K562 (cell line): Measurements from ENCODE around the gene ITSN1.

Experiments
- EZH2 ChIP-seq: IDR thresholded peaks from 2 replicates; pipeline ENCODE4 v1.6.1; 2012; ENCODE audit warnings: low read depth, mild to moderate bottlenecking, inconsistent platforms, low read length, borderline replicate concordance
- GTF2A2 ChIP-seq: IDR thresholded peaks from 2 replicates; pipeline ENCODE4 v1.6.1; 2016; ENCODE audit warnings: mild to moderate bottlenecking, missing genetic modification characterization, missing compliant biosample characterization
- KAT7 ChIP-seq: sonication (generic); formaldehyde crosslinking; IDR thresholded peaks from 2 replicates; pipeline ENCODE4 v1.8.0; 2022; ENCODE audit warnings: missing genetic modification reagents, mild to moderate bottlenecking, borderline replicate concordance
- MAFF ChIP-seq: IDR thresholded peaks from 2 replicates; pipeline ENCODE4 v1.6.1; 2012; ENCODE audit warnings: low read length, improper control_type of control experiment
- NFYB ChIP-seq: IDR thresholded peaks from 2 replicates; pipeline ENCODE4 v1.6.1; 2011; ENCODE audit warnings: mild to moderate bottlenecking, moderate library complexity; ENCODE audit not compliant: insufficient read length; ENCODE audit errors: extremely low read depth
- RAD21 ChIP-seq, 2 experiments: fragments of 250-450 bp in 1 of 2; fragments of 450-650 bp in 1 of 2; sonication (Bioruptor Pico) in 1 of 2; formaldehyde crosslinking in 1 of 2; IDR thresholded peaks in 1 of 2; conservative IDR thresholded peaks in 1 of 2; 2 replicates each; pipeline versions ENCODE4 v1.4.0 to v1.8.0; 2020 to 2022; ENCODE audit warnings: mild to moderate bottlenecking in 2 of 2, moderate library complexity in 1 of 2
- ZNF57 ChIP-seq: fragments of 450-650 bp; formaldehyde crosslinking; IDR thresholded peaks from 2 replicates; pipeline ENCODE4 v1.4.0; 2020; ENCODE audit warnings: mild to moderate bottlenecking, moderate library complexity
- TF ChIP-seq, protein P1 (sequence below): fragments of 250-450 bp; sonication (Bioruptor Pico); IDR thresholded peaks from 2 replicates; pipeline ENCODE4 v1.8.0; 2022; ENCODE audit warnings: inconsistent platforms
- TF ChIP-seq, protein P2 (sequence below), 2 experiments: fragments of 450-650 bp; formaldehyde crosslinking in 1 of 2; IDR thresholded peaks; 2 replicates each; pipeline versions ENCODE4 v1.4.0 to v1.6.1; 2014 to 2020; ENCODE audit warnings: mild to moderate bottlenecking in 2 of 2, borderline replicate concordance in 1 of 2, low read depth in 1 of 2
- TF ChIP-seq, protein P3 (sequence below): sonication (generic); formaldehyde crosslinking; IDR thresholded peaks from 2 replicates; pipeline ENCODE4 v1.8.1; 2023; ENCODE audit warnings: mild to moderate bottlenecking, missing genetic modification reagents

DNA sequence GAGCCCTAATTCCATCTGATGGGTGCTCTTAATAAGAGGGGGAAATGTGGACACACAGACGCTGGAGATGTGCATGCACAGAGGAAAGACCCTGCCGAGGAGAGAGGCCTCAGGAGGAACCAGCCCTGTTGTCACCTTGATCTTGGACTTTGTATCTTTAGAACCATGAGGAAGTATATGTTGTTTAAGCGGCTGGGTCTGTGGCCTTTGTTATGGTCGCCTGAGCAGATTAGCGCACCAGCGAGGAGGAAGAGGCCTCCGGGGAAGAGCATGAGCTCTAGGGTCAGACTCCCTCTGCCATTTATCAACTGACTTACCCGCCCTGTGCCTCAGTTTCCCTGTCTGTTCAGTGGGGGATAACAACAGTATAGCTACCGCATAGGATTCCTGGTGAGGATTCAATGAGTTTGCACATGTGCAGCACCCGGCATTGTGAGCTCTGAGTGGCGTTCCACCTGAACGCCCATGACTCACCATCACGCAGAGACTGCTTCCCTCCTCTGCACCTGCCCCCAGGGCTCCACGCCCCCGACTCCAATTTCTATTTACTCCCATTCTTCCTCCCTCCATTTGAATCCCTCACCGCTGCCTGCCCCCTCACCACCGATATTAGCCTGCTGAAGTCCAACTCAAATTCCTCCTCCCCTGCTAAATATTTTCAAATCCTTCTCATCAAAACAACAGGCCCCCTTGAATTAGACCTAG, 206.1 kb downstream of the ITSN1 start:
- TF ChIP-seq MAFF = no peak
- TF ChIP-seq, protein P1, sequence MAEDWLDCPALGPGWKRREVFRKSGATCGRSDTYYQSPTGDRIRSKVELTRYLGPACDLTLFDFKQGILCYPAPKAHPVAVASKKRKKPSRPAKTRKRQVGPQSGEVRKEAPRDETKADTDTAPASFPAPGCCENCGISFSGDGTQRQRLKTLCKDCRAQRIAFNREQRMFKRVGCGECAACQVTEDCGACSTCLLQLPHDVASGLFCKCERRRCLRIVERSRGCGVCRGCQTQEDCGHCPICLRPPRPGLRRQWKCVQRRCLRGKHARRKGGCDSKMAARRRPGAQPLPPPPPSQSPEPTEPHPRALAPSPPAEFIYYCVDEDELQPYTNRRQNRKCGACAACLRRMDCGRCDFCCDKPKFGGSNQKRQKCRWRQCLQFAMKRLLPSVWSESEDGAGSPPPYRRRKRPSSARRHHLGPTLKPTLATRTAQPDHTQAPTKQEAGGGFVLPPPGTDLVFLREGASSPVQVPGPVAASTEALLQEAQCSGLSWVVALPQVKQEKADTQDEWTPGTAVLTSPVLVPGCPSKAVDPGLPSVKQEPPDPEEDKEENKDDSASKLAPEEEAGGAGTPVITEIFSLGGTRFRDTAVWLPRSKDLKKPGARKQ (CRISPR knock-in tag) = no peak
- TF ChIP-seq KAT7 (CRISPR knock-in tag) = no peak
- TF ChIP-seq, protein P2, sequence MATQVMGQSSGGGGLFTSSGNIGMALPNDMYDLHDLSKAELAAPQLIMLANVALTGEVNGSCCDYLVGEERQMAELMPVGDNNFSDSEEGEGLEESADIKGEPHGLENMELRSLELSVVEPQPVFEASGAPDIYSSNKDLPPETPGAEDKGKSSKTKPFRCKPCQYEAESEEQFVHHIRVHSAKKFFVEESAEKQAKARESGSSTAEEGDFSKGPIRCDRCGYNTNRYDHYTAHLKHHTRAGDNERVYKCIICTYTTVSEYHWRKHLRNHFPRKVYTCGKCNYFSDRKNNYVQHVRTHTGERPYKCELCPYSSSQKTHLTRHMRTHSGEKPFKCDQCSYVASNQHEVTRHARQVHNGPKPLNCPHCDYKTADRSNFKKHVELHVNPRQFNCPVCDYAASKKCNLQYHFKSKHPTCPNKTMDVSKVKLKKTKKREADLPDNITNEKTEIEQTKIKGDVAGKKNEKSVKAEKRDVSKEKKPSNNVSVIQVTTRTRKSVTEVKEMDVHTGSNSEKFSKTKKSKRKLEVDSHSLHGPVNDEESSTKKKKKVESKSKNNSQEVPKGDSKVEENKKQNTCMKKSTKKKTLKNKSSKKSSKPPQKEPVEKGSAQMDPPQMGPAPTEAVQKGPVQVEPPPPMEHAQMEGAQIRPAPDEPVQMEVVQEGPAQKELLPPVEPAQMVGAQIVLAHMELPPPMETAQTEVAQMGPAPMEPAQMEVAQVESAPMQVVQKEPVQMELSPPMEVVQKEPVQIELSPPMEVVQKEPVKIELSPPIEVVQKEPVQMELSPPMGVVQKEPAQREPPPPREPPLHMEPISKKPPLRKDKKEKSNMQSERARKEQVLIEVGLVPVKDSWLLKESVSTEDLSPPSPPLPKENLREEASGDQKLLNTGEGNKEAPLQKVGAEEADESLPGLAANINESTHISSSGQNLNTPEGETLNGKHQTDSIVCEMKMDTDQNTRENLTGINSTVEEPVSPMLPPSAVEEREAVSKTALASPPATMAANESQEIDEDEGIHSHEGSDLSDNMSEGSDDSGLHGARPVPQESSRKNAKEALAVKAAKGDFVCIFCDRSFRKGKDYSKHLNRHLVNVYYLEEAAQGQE (IDR thresholded peaks at IDR 0.05; ENCODE audit: borderline replicate concordance) = no peak
- TF ChIP-seq, protein P2 (CRISPR knock-in tag; IDR thresholded peaks at IDR 0.05; ENCODE audit: low read depth) = no peak
- TF ChIP-seq RAD21 (CRISPR knock-in tag; conservative IDR thresholded peaks at IDR 0.05 in 1 of 2, IDR thresholded peaks at IDR 0.05 in 1 of 2) = no peak
- no peak for TF ChIP-seq ZNF57
- TF ChIP-seq, protein P3, sequence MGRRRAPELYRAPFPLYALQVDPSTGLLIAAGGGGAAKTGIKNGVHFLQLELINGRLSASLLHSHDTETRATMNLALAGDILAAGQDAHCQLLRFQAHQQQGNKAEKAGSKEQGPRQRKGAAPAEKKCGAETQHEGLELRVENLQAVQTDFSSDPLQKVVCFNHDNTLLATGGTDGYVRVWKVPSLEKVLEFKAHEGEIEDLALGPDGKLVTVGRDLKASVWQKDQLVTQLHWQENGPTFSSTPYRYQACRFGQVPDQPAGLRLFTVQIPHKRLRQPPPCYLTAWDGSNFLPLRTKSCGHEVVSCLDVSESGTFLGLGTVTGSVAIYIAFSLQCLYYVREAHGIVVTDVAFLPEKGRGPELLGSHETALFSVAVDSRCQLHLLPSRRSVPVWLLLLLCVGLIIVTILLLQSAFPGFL (CRISPR knock-in tag) = no peak
- TF ChIP-seq NFYB = no peak
- TF ChIP-seq GTF2A2 = no peak
- no peak for TF ChIP-seq EZH2
